Measurements from ENCODE around the gene SPTLC1.
"Not testable (repeated sequence)": the region's sequence is repeated elsewhere in the genome, so short reads cannot be mapped to it uniquely, and the experiment has no call there.

SPTLC1 gene

GRCh38 chr9:92155221-92155620, 40.0 kb upstream of the SPTLC1 start:
- TF ChIP-seq CTCF (conservative IDR thresholded peaks at IDR 0.05; ENCODE audit: low read depth, low read length): no peak
- H3K4me3 ChIP-seq (ENCODE audit: low read length): no peak overlapping the region
- no peak for DNase-seq (ENCODE audit: low read depth)

- not testable (repeated sequence) for H3K4me3 ChIP-seq (ENCODE audit: low read length)
- DNase-seq (ENCODE audit: low read depth): peak; percentile 41
Observed at GRCh38 chr9:92153466-92154415, 38.5 kb upstream of the SPTLC1 start.

GRCh38 chr9:92151691-92152393, 36.6 kb upstream of the SPTLC1 start:
- no peak for TF ChIP-seq CTCF (conservative IDR thresholded peaks at IDR 0.05; ENCODE audit: low read depth, low read length)
- H3K4me3 ChIP-seq (ENCODE audit: low read length): no peak overlapping the region
- DNase-seq (ENCODE audit: low read depth): no peak

- H3K4me3 ChIP-seq (ENCODE audit: low read length); DNase-seq (ENCODE audit: low read depth): not testable (repeated sequence)
Observed at GRCh38 chr9:92150501-92151470, 35.6 kb upstream of the SPTLC1 start.

- H3K4me3 ChIP-seq (ENCODE audit: low read length): no peak overlapping the region
- TF ChIP-seq CTCF (conservative IDR thresholded peaks at IDR 0.05; ENCODE audit: low read depth, low read length): no peak
- no peak for DNase-seq (ENCODE audit: low read depth)
Observed at GRCh38 chr9:92147852-92148180, 32.6 kb upstream of the SPTLC1 start.

- DNase-seq (ENCODE audit: low read depth): peak; percentile 54
- TF ChIP-seq CTCF (conservative IDR thresholded peaks at IDR 0.05; ENCODE audit: low read depth, low read length): no peak
- no peak overlapping the region for H3K4me3 ChIP-seq (ENCODE audit: low read length)
Observed at GRCh38 chr9:92147030-92147851, 32.0 kb upstream of the SPTLC1 start.

- DNase-seq (ENCODE audit: low read depth): no peak
- H3K4me3 ChIP-seq (ENCODE audit: low read length): no peak overlapping the region
- no peak for TF ChIP-seq CTCF (conservative IDR thresholded peaks at IDR 0.05; ENCODE audit: low read depth, low read length)
Observed at GRCh38 chr9:92146610-92147009, 31.4 kb upstream of the SPTLC1 start.

GRCh38 chr9:92145784-92146183, 30.6 kb upstream of the SPTLC1 start:
- not testable (repeated sequence) for DNase-seq (ENCODE audit: low read depth); H3K4me3 ChIP-seq (ENCODE audit: low read length)
